HG02759 (cell line): Measurements from ENCODE around the gene PTRH2.

Source experiments
- ATAC-seq: cut with Tn5 transposase; IDR thresholded peaks from one replicate; pipeline ENCODE4 v1.9.1; 2021; ENCODE audit warnings: mild to moderate bottlenecking, moderate library complexity; ENCODE audit not compliant: unreplicated experiment

The PTRH2 gene

GRCh38 chr17:59722623-59723022 lies 15.4 kb upstream of the PTRH2 start:
- no peak for ATAC-seq

- no peak for ATAC-seq
Observed at GRCh38 chr17:59719526-59719925, 12.3 kb upstream of the PTRH2 start.

GRCh38 chr17:59716427-59716826 lies 9.2 kb upstream of the PTRH2 start:
- no peak for ATAC-seq

- ATAC-seq, result no peak
Observed at GRCh38 chr17:59714255-59714654, 7.0 kb upstream of the PTRH2 start.

GRCh38 chr17:59712862-59713261 lies 5.6 kb upstream of the PTRH2 start:
- no peak for ATAC-seq

GRCh38 chr17:59711936-59712335 lies 4.7 kb upstream of the PTRH2 start:
- ATAC-seq, result no peak

- no peak for ATAC-seq
Observed at GRCh38 chr17:59707971-59708430, 771 bp upstream of the PTRH2 start.

- no peak for ATAC-seq
Observed at GRCh38 chr17:59702304-59702703, 4.9 kb downstream of the PTRH2 start.

- ATAC-seq, result no peak
Observed at GRCh38 chr17:59699786-59700185, 7.4 kb downstream of the PTRH2 start.

- no peak for ATAC-seq
Observed at GRCh38 chr17:59699218-59699617, 8.0 kb downstream of the PTRH2 start.

GRCh38 chr17:59698143-59698542 lies 9.1 kb downstream of the PTRH2 start:
- no peak for ATAC-seq

GRCh38 chr17:59696682-59697277 lies 10.4 kb downstream of the PTRH2 start:
- no peak for ATAC-seq

GRCh38 chr17:59695945-59696681 lies 11.1 kb downstream of the PTRH2 start:
- no peak for ATAC-seq

GRCh38 chr17:59694344-59694743 lies 12.9 kb downstream of the PTRH2 start:
- ATAC-seq, result no peak

- ATAC-seq, result no peak
Observed at GRCh38 chr17:59693582-59693981, 13.6 kb downstream of the PTRH2 start.

GRCh38 chr17:59688496-59688895 lies 18.7 kb downstream of the PTRH2 start:
- no peak for ATAC-seq

GRCh38 chr17:59688008-59688407 lies 19.2 kb downstream of the PTRH2 start:
- no peak for ATAC-seq

- ATAC-seq, result no peak
Observed at GRCh38 chr17:59684967-59685366, 22.3 kb downstream of the PTRH2 start.

GRCh38 chr17:59683283-59683682 lies 23.9 kb downstream of the PTRH2 start:
- no peak for ATAC-seq

- no peak for ATAC-seq
Observed at GRCh38 chr17:59680314-59680713, 26.9 kb downstream of the PTRH2 start.

- no peak for ATAC-seq
Observed at GRCh38 chr17:59678918-59679317, 28.3 kb downstream of the PTRH2 start.

- ATAC-seq, result no peak
Observed at GRCh38 chr17:59676716-59677115, 30.5 kb downstream of the PTRH2 start.

GRCh38 chr17:59675231-59675630 lies 32.0 kb downstream of the PTRH2 start:
- ATAC-seq, result no peak
